Osteocyte (in vitro differentiated cells): ENCODE results near the gene SLC25A30. TPM values are rescaled to one million over a fixed set of nuclear protein-coding genes. Genes with fewer than 3 reads are reported as not detected.

ENCODE experiments used
- DNase-seq: peaks from one replicate; pipeline ENCODE4 v3.0.0; 2021; ENCODE audit warnings: mixed read lengths; ENCODE audit not compliant: unreplicated experiment; ENCODE audit errors: extremely low spot score
- H3K27ac Mint-ChIP-seq: one replicate; pipeline ENCODE4 v1.8.0; 2021; ENCODE audit warnings: mild to moderate bottlenecking, mixed read lengths; ENCODE audit not compliant: unreplicated experiment
- H3K27me3 Mint-ChIP-seq: one replicate; pipeline ENCODE4 v1.8.0; 2021; ENCODE audit warnings: mixed read lengths; ENCODE audit not compliant: unreplicated experiment
- H3K36me3 Mint-ChIP-seq: one replicate; pipeline ENCODE4 v1.8.0; 2021; ENCODE audit warnings: mixed read lengths; ENCODE audit not compliant: unreplicated experiment
- H3K4me1 Mint-ChIP-seq: one replicate; pipeline ENCODE4 v1.8.0; 2021; ENCODE audit warnings: mixed read lengths; ENCODE audit not compliant: unreplicated experiment
- H3K4me3 Mint-ChIP-seq: one replicate; pipeline ENCODE4 v1.8.0; 2021; ENCODE audit warnings: mild to moderate bottlenecking, moderate library complexity, mixed read lengths; ENCODE audit not compliant: unreplicated experiment
- H3K9me3 Mint-ChIP-seq: one replicate; pipeline ENCODE4 v1.8.0; 2021; ENCODE audit warnings: mixed read lengths; ENCODE audit not compliant: unreplicated experiment
- CTCF ChIP-seq: fragments of 200-600 bp; sonication (generic); IDR thresholded peaks from 2 replicates; pipeline ENCODE4 v1.5.0; 2021; ENCODE audit warnings: antibody characterized with exemption, mild to moderate bottlenecking, moderate library complexity
- total RNA-seq: library from RNA; stranded (reverse); gene quantifications from 2 replicates; pipeline ENCODE4 v1.2.1, GENCODE V29; 2021

Gene SLC25A30
- total RNA-seq, 1 donor from 2014 or later = 12.0 TPM

GRCh38 chr13:45456196-45456972 lies 38.2 kb upstream of the SLC25A30 start:
- H3K4me1 Mint-ChIP-seq = no peaks in the 10 kb centered on the region
- no peak overlapping the region for H3K27ac Mint-ChIP-seq
- DNase-seq = no peak
- H3K27me3 Mint-ChIP-seq = peaks cover 5% of the 10 kb centered on the region
- H3K9me3 Mint-ChIP-seq = peaks cover 12% of the 10 kb centered on the region
- no peak for TF ChIP-seq CTCF
- no peak overlapping the region for H3K4me3 Mint-ChIP-seq
- H3K36me3 Mint-ChIP-seq = no peaks in the 10 kb centered on the region

- Mint-ChIP-seq H3K36me3 (no peaks in the 10 kb centered on the region), H3K27me3 (no peaks in the 10 kb centered on the region), H3K9me3 (peaks cover 8% of the 10 kb centered on the region), H3K4me1 (peaks cover 3% of the 10 kb centered on the region), H3K27ac (no peak overlapping the region), H3K4me3 (no peak overlapping the region)
- no peak for DNase-seq
- no peak for TF ChIP-seq CTCF
Measured at GRCh38 chr13:45454204-45454603, 36.0 kb upstream of the SLC25A30 start.

GRCh38 chr13:45451282-45451681 lies 33.1 kb upstream of the SLC25A30 start:
- Mint-ChIP-seq H3K4me3 (no peak overlapping the region), H3K4me1 (peaks cover 12% of the 10 kb centered on the region), H3K9me3 (no peaks in the 10 kb centered on the region), H3K36me3 (no peaks in the 10 kb centered on the region), H3K27me3 (no peaks in the 10 kb centered on the region), H3K27ac (no peak overlapping the region)
- no peak for DNase-seq
- TF ChIP-seq CTCF = no peak

GRCh38 chr13:45448965-45449559 lies 30.9 kb upstream of the SLC25A30 start:
- no peak overlapping the region for H3K27ac Mint-ChIP-seq
- no peak for DNase-seq
- H3K9me3 Mint-ChIP-seq = no peaks in the 10 kb centered on the region
- no peak for TF ChIP-seq CTCF
- peaks cover 16% of the 10 kb centered on the region for H3K4me1 Mint-ChIP-seq
- peaks cover 2% of the 10 kb centered on the region for H3K27me3 Mint-ChIP-seq
- no peaks in the 10 kb centered on the region for H3K36me3 Mint-ChIP-seq
- no peak overlapping the region for H3K4me3 Mint-ChIP-seq

GRCh38 chr13:45447050-45447661 lies 29.0 kb upstream of the SLC25A30 start:
- Mint-ChIP-seq H3K36me3 (no peaks in the 10 kb centered on the region), H3K27ac (no peak overlapping the region), H3K4me1 (peaks cover 16% of the 10 kb centered on the region), H3K27me3 (peaks cover 2% of the 10 kb centered on the region), H3K4me3 (no peak overlapping the region), H3K9me3 (no peaks in the 10 kb centered on the region)
- peak; percentile 63 for DNase-seq
- no peak for TF ChIP-seq CTCF
